Glutamatergic neuron (in vitro differentiated cells): ENCODE measurements around the gene SERPINA3. TPM values are rescaled to one million over a fixed set of nuclear protein-coding genes. Genes with fewer than 3 reads are reported as not detected.
"Not testable (repeated sequence)": the region's sequence is repeated elsewhere in the genome, so short reads cannot be mapped to it uniquely, and the experiment has no call there.

Source experiments
- DNase-seq: peaks from one replicate; pipeline ENCODE4 v3.0.0; 2022
- H3K27ac Mint-ChIP-seq: one replicate; pipeline ENCODE4 v1.8.0; 2020; ENCODE audit warnings: mild to moderate bottlenecking, mixed read lengths, inconsistent platforms; ENCODE audit not compliant: unreplicated experiment
- H3K27me3 Mint-ChIP-seq: one replicate; pipeline ENCODE4 v1.8.0; 2020; ENCODE audit warnings: mild to moderate bottlenecking, moderate library complexity, mixed read lengths, inconsistent platforms; ENCODE audit not compliant: unreplicated experiment
- H3K36me3 Mint-ChIP-seq: one replicate; pipeline ENCODE4 v1.8.0; 2020; ENCODE audit warnings: mild to moderate bottlenecking, mixed read lengths, inconsistent platforms; ENCODE audit not compliant: unreplicated experiment
- H3K4me1 Mint-ChIP-seq: one replicate; pipeline ENCODE4 v1.8.0; 2020; ENCODE audit warnings: mild to moderate bottlenecking, low read depth, mixed read lengths, inconsistent platforms; ENCODE audit not compliant: unreplicated experiment
- H3K4me3 Mint-ChIP-seq: one replicate; pipeline ENCODE4 v1.8.0; 2020; ENCODE audit warnings: mild to moderate bottlenecking, mixed read lengths, inconsistent platforms; ENCODE audit not compliant: unreplicated experiment
- H3K9me3 Mint-ChIP-seq: one replicate; pipeline ENCODE4 v1.8.0; 2020; ENCODE audit warnings: mild to moderate bottlenecking, moderate library complexity, mixed read lengths, inconsistent platforms; ENCODE audit not compliant: unreplicated experiment
- CTCF ChIP-seq: fragments of 200-600 bp; sonication (generic); IDR thresholded peaks from one replicate; pipeline ENCODE4 v1.5.0; 2021; ENCODE audit not compliant: partially characterized antibody, unreplicated experiment
- total RNA-seq: library from RNA; stranded (reverse); fragmentation: NEBNext Ultra II Directional; extraction: Animal tissue kit (Norgen Biotek cat#: 25700); gene quantifications from one replicate; pipeline ENCODE4 v1.2.1, GENCODE V29; 2021; ENCODE audit not compliant: unreplicated experiment

The SERPINA3 gene
- total RNA-seq, 1 donor from 2014 or later = not detected

- Mint-ChIP-seq H3K27me3 (peaks cover 8% of the 10 kb centered on the region), H3K4me3 (no peak overlapping the region), H3K9me3 (no peaks in the 10 kb centered on the region), H3K4me1 (no peaks in the 10 kb centered on the region), H3K36me3 (peaks cover 4% of the 10 kb centered on the region), H3K27ac (no peak overlapping the region)
- TF ChIP-seq CTCF = no peak
- DNase-seq = no peak
These were observed 24.7 kb downstream of the SERPINA3 start for GRCh38 chr14:94636744-94637412.

DNA sequence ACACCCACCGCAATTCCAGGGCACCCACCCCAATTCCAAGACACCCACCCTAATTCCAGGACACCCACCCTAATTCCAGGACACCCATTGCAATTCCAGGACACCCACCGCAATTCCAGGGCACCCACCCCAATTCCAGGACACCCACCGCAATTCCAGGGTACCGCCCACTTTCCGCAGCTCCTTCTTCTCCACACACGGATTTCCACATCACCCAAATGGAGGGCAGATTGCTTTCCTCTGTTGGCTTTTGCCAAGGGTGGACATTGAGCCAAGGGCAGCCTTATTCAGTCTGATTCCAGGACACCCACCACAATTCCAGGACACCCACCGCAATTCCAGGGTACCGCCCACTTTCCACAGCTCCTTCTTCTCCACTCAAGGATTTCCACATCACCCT, 25.6 kb downstream of the SERPINA3 start:
- DNase-seq, H3K4me1 Mint-ChIP-seq, H3K36me3 Mint-ChIP-seq, H3K27ac Mint-ChIP-seq, H3K4me3 Mint-ChIP-seq, H3K9me3 Mint-ChIP-seq, H3K27me3 Mint-ChIP-seq: not testable (repeated sequence)

DNA sequence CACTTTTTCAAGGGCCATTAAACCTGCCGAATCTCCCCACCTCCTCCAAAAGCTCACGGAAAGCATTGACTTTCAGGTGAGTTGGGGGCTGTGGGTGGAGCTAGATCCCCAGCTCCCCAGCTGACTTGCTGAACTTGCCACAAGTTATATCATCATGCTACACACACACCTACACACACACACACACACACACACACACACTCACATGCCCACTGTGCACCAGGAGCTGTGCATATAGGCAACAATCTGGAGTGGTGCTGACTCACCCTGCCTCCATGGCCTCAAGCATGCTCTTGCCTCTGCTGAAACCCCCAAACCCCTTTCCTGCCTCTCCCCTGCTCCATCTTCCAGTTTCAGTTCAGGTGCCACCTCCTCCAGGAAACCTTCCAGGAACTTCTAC, 26.1 kb downstream of the SERPINA3 start:
- DNase-seq = no peak
- no peaks in the 10 kb centered on the region for H3K4me1 Mint-ChIP-seq
- no peak overlapping the region for H3K4me3 Mint-ChIP-seq
- peaks cover 8% of the 10 kb centered on the region for H3K27me3 Mint-ChIP-seq
- no peak overlapping the region for H3K27ac Mint-ChIP-seq
- H3K9me3 Mint-ChIP-seq = no peaks in the 10 kb centered on the region
- no peak for TF ChIP-seq CTCF
- H3K36me3 Mint-ChIP-seq = peaks cover 4% of the 10 kb centered on the region

GRCh38 chr14:94638961-94639817, 27.0 kb downstream of the SERPINA3 start:
- Mint-ChIP-seq H3K4me1 (no peaks in the 10 kb centered on the region), H3K4me3 (no peak overlapping the region), H3K9me3 (no peaks in the 10 kb centered on the region), H3K27me3 (peaks cover 11% of the 10 kb centered on the region), H3K36me3 (peaks cover under 1% of the 10 kb centered on the region), H3K27ac (no peak overlapping the region)
- DNase-seq = no peak
- TF ChIP-seq CTCF = no peak

DNA sequence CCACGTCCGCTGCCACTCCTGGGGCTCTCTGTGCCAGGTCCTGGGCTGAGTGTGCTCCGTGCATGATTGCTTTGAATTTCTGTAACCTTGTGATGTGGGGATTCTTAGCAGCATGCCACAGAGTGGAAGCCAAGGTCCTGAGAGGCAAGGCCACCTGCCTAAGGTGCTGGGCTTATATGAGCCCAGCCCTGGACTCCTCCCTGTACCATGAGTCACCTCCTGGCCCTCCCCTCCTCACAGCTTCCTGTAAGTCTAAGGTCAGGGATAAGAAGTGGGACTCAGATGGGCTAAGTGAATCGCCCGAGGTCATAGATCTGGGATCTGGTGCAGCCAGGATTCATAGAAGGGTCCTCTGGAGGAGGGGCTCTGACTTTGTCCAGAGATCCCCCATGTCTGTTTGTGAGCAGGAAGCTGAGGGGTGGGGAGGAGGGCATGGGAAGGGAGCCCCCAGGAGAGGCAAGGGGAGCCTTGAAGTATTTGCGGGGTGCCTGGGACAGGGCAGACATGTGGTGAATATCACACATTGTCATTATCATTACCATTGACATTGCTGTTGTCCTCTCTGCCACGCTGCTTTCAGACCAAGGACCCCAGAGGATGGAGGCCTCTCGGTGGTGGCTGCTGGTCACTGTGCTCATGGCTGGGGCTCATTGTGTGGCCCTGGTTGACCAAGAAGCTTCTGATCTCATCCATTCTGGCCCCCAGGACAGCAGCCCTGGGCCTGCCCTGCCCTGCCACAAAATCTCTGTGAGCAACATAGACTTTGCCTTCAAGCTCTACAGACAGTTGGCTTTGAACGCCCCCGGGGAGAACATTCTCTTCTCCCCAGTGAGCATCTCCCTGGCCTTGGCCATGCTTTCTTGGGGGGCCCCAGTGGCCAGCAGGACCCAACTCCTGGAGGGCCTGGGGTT, 28.8 kb downstream of the SERPINA3 start:
- no peak for DNase-seq
- Mint-ChIP-seq H3K4me3 (no peak overlapping the region), H3K36me3 (no peaks in the 10 kb centered on the region), H3K9me3 (no peaks in the 10 kb centered on the region), H3K27me3 (peaks cover 17% of the 10 kb centered on the region), H3K4me1 (no peaks in the 10 kb centered on the region), H3K27ac (no peak overlapping the region)
- no peak for TF ChIP-seq CTCF
